PFSK-1 (cell line): ENCODE measurements around the gene TMEM95.

Experiments
- FOXP2 ChIP-seq: optimal IDR thresholded peaks from 2 replicates; pipeline ENCODE3; 2011; ENCODE audit warnings: borderline replicate concordance, control low read depth, inconsistent platforms; ENCODE audit not compliant: insufficient read depth; ENCODE audit errors: extremely low read length, extremely low read depth
- POLR2AphosphoS5 ChIP-seq: IDR thresholded peaks from 2 replicates; pipeline ENCODE4 v1.6.1; 2012; ENCODE audit warnings: low read depth, mild to moderate bottlenecking, control low read depth, low read length, moderate library complexity
- REST ChIP-seq, 2 experiments: IDR thresholded peaks; 2 replicates each; pipeline versions ENCODE4 v1.6.1 to v1.8.0; 2011 to 2012; ENCODE audit warnings: low read depth in 2 of 2, low read length in 2 of 2, control low read depth in 1 of 2, inconsistent platforms in 1 of 2, mild to moderate bottlenecking in 1 of 2, moderate library complexity in 1 of 2; ENCODE audit not compliant: insufficient read depth in 1 of 2
- SIN3A ChIP-seq: IDR thresholded peaks from 2 replicates; pipeline ENCODE4 v1.6.1; 2012; ENCODE audit warnings: mild to moderate bottlenecking, low read length, moderate library complexity, borderline replicate concordance; ENCODE audit not compliant: insufficient read depth
- TAF1 ChIP-seq: IDR thresholded peaks from 2 replicates; pipeline ENCODE4 v1.6.1; 2012; ENCODE audit warnings: low read length, control low read depth, borderline replicate concordance; ENCODE audit not compliant: insufficient read depth

Gene TMEM95

GRCh38 chr17:7398612-7399011, 43.7 kb downstream of the TMEM95 start:
- no peak for TF ChIP-seq TAF1
- no peak for TF ChIP-seq POLR2AphosphoS5
- TF ChIP-seq FOXP2, result no peak

- no peak for TF ChIP-seq FOXP2
Measured at GRCh38 chr17:7403043-7403726, 48.2 kb downstream of the TMEM95 start.

- TF ChIP-seq REST (IDR thresholded peaks at IDR 0.05; ENCODE audit: insufficient read depth in 1 of 2, low read depth in 2 of 2, low read length in 2 of 2) (no peak), POLR2AphosphoS5 (no peak), FOXP2 (no peak), TAF1 (no peak), SIN3A (no peak)
Measured at GRCh38 chr17:7403727-7403976, 48.7 kb downstream of the TMEM95 start.

- peak; percentile 44 for TF ChIP-seq FOXP2
- TF ChIP-seq TAF1, result peak; percentile 91
- TF ChIP-seq POLR2AphosphoS5, result peak; percentile 96
- TF ChIP-seq SIN3A, result peak; percentile 94; the same call in 1 of the 2 replicates
- TF ChIP-seq REST (IDR thresholded peaks at IDR 0.05; ENCODE audit: insufficient read depth in 1 of 2, low read depth in 2 of 2, low read length in 2 of 2), result peak in 1 of 2 experiments; percentile 46; a peak in 1 of 4 replicates
Measured at GRCh38 chr17:7403977-7404736, 49.2 kb downstream of the TMEM95 start, which contains the start of gene TMEM256. TSS of gene TMEM256 (minus strand) at chr17:7404097. CDS start at chr17:7404084, 13 bp downstream.

- TF ChIP-seq TAF1, result no peak
- 0 out of 2 replicates have a peak, but pooled peaks have one; percentile 50 for TF ChIP-seq POLR2AphosphoS5
Measured at GRCh38 chr17:7404737-7405349, 49.9 kb downstream of the TMEM95 start.

- no peak for TF ChIP-seq SIN3A
- no peak for TF ChIP-seq REST (IDR thresholded peaks at IDR 0.05; ENCODE audit: insufficient read depth in 1 of 2, low read depth in 2 of 2, low read length in 2 of 2)
- no peak for TF ChIP-seq FOXP2
- no peak for TF ChIP-seq TAF1
- TF ChIP-seq POLR2AphosphoS5, result no peak
Measured at GRCh38 chr17:7405350-7406234, 50.6 kb downstream of the TMEM95 start.
